Spleen (tissue), 7 donors: ENCODE data around the gene GCSAM.

Experiments
- POLR2A ChIP-seq, 3 donors: fragments of 450-650 bp; IDR thresholded peaks; one replicate each; pipeline ENCODE4 v1.5.1; 2017; ENCODE audit warnings: antibody characterized with exemption in 3 of 3, mild to moderate bottlenecking in 1 of 3
- TF ChIP-seq, protein P1 (sequence below), 11 experiments: fragments of 200-600 bp in 7 of 11; fragments of 450-650 bp in 4 of 11; sonication (generic) in 4 of 11; IDR thresholded peaks in 8 of 11; conservative IDR thresholded peaks in 3 of 11; 1 replicate in 7 of 11; 2 replicates in 4 of 11; pipeline versions ENCODE4 v1.4.0 to v1.8.0; 2016 to 2021; ENCODE audit warnings: antibody characterized with exemption in 11 of 11, inconsistent platforms in 4 of 11, mild to moderate bottlenecking in 1 of 11
- donor health status: DM: no; HTN: no; CAD: no; lungs with moderate emphysema.
- donor health status: DM: no; HTN: no; CAD: no.
- donor health status: DM: no; HTN: no; CAD: no.

DNA sequence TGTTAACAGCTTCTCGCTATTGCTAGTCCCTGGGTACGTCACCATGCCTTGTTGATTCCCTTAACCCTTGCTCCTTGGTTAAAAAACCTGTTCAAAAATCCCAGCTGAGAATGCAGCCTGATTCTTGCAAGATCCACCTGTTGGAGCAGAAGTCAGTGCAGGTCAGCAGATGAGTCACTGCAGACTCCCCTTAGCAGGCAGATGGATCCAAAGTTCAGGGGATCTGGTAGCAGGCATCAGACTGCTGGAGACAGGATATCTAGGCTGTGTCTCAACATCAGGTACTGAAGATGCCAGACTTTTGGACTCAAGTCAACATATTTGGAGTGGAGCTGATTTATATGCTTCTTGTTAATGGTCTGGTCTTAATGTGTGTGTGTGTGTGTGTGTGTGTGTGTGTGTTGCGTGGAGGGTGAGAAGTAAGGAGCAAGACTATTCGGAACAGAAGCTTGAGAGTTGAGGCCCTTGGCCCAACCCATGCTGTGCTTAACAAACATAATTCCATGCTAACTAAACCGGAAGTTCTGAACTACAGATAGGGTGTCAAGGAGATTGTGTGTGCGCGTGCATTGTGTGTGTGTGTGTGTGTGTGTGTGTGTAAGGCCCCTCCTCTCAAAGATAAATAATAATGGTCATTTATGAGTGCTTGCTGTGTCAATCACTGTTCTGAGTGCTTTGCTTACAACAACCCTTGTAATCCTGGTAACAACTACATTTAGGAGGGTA, 47.9 kb downstream of the GCSAM start:
- TF ChIP-seq POLR2A (IDR thresholded peaks at IDR 0.05): no peak
- TF ChIP-seq, protein P1, sequence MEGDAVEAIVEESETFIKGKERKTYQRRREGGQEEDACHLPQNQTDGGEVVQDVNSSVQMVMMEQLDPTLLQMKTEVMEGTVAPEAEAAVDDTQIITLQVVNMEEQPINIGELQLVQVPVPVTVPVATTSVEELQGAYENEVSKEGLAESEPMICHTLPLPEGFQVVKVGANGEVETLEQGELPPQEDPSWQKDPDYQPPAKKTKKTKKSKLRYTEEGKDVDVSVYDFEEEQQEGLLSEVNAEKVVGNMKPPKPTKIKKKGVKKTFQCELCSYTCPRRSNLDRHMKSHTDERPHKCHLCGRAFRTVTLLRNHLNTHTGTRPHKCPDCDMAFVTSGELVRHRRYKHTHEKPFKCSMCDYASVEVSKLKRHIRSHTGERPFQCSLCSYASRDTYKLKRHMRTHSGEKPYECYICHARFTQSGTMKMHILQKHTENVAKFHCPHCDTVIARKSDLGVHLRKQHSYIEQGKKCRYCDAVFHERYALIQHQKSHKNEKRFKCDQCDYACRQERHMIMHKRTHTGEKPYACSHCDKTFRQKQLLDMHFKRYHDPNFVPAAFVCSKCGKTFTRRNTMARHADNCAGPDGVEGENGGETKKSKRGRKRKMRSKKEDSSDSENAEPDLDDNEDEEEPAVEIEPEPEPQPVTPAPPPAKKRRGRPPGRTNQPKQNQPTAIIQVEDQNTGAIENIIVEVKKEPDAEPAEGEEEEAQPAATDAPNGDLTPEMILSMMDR (IDR thresholded peaks at IDR 0.05 in 8 of 11, conservative IDR thresholded peaks at IDR 0.05 in 3 of 11): no peak
